ENCODE data around the gene NPAS3.

The NPAS3 gene

GRCh38 chr14:33186656-33187055, 248.0 kb downstream of the NPAS3 start (continued):
- TF ChIP-seq PRDM10 (tag by site-specific recombination; IDR thresholded peaks at IDR 0.05) (no peak), ZNF18 (tag by site-specific recombination; IDR thresholded peaks at IDR 0.05) (no peak), KLF7 (tag by site-specific recombination; IDR thresholded peaks at IDR 0.05; ENCODE audit: borderline replicate concordance) (no peak), BCL11A (tag by site-specific recombination; IDR thresholded peaks at IDR 0.05; ENCODE audit: low read depth) (no peak), ZNF513 (tag by site-specific recombination; IDR thresholded peaks at IDR 0.05) (no peak), ZNF112 (tag by site-specific recombination; IDR thresholded peaks at IDR 0.05) (no peak), ZXDB (tag by site-specific recombination; IDR thresholded peaks at IDR 0.05) (no peak), ZNF354C (tag by site-specific recombination; IDR thresholded peaks at IDR 0.05; ENCODE audit: borderline replicate concordance, low read depth) (no peak), ZNF548 (tag by site-specific recombination; IDR thresholded peaks at IDR 0.05) (no peak), ZEB2 (tag by site-specific recombination; IDR thresholded peaks at IDR 0.05) (no peak)

- Histone ChIP-seq H3K9me3 (ENCODE audit: control insufficient read depth, insufficient read depth, low read depth, low read length) (no peaks in the 10 kb centered on the region), H3K27ac (ENCODE audit: extremely low read depth, low read depth, low read length) (no peak overlapping the region), H3K4me1 (ENCODE audit: control insufficient read depth, insufficient read depth, low read length) (no peaks in the 10 kb centered on the region), H3K36me3 (ENCODE audit: control insufficient read depth in 2 of 2, insufficient read depth in 1 of 2, low read length in 2 of 2) (no peaks in the 10 kb centered on the region), H3K4me3 (ENCODE audit: low read depth, low read length) (no peak overlapping the region)
- TF ChIP-seq INSM2 (tag by site-specific recombination; IDR thresholded peaks at IDR 0.05), result no peak
- no peak for TF ChIP-seq ZNF16 (tag by site-specific recombination; IDR thresholded peaks at IDR 0.05; ENCODE audit: low read depth)
- no peak for TF ChIP-seq OSR2 (tag by site-specific recombination; IDR thresholded peaks at IDR 0.05)
- TF ChIP-seq ZBTB20 (tag by site-specific recombination; IDR thresholded peaks at IDR 0.05), result no peak
- POLR2A ChIA-PET, result no interaction called here
- CTCF ChIA-PET, result no interaction called here
Observed at GRCh38 chr14:33188880-33189279, 250.2 kb downstream of the NPAS3 start.

- ChIA-PET POLR2A (no interaction called here), CTCF (no interaction called here)
- H3K9me3 ChIP-seq (ENCODE audit: control insufficient read depth, insufficient read depth, low read depth, low read length), result no peaks in the 10 kb centered on the region; the same call in 1 of the 2 replicates
- H3K4me3 ChIP-seq (ENCODE audit: low read depth, low read length), result no peak overlapping the region
- H3K36me3 ChIP-seq (ENCODE audit: control insufficient read depth in 2 of 2, insufficient read depth in 1 of 2, low read length in 2 of 2), result no peaks in the 10 kb centered on the region
- H3K4me1 ChIP-seq (ENCODE audit: control insufficient read depth, insufficient read depth, low read length), result no peaks in the 10 kb centered on the region
- no peak overlapping the region for H3K27ac ChIP-seq (ENCODE audit: extremely low read depth, low read depth, low read length)
- TF ChIP-seq ZNF843 (tag by site-specific recombination; IDR thresholded peaks at IDR 0.05), result no peak
- TF ChIP-seq ZFP3 (tag by site-specific recombination; IDR thresholded peaks at IDR 0.05; ENCODE audit: low read depth), result no peak
- no peak for TF ChIP-seq ZNF280C (tag by site-specific recombination; IDR thresholded peaks at IDR 0.05)
- TF ChIP-seq ZNF398 (tag by site-specific recombination; IDR thresholded peaks at IDR 0.05), result no peak
- TF ChIP-seq ZNF776 (tag by site-specific recombination; IDR thresholded peaks at IDR 0.05; ENCODE audit: borderline replicate concordance), result no peak
- TF ChIP-seq ZNF488 (tag by site-specific recombination; IDR thresholded peaks at IDR 0.05), result no peak
- no peak for TF ChIP-seq ZNF585B (tag by site-specific recombination; IDR thresholded peaks at IDR 0.05)
Observed at GRCh38 chr14:33191855-33192254, 253.2 kb downstream of the NPAS3 start.
